NCI-H1417 (cell line): ENCODE results near the gene FGF1.
"Not testable (repeated sequence)": the region's sequence is repeated elsewhere in the genome, so short reads cannot be mapped to it uniquely, and the experiment has no call there.

ENCODE experiments used
- DNase-seq, 3 experiments: peaks; one replicate each; lab custom pipeline; 2025; lab: John Stamatoyannopoulos, UW

Gene FGF1

DNA sequence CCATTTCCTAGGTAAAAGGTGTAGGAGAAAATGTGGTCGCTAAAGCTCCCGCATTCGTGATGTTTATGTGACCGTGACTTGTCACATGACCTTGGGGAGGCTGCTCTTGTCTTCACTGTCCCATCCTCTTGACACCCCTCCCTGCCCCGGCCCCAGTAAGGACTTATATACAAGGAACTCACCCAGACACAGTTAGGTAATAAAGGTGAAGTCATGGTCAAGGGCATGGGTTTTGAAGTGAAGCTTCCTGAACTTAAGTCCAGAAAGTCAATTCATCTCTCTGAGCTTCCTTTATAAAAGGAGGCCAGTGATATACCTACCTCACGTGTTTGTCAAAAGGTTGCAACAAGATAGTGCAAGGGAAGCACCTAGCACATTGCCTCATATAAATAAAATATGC lies 17.6 kb downstream of the FGF1 start:
- DNase-seq, result no peak

DNA sequence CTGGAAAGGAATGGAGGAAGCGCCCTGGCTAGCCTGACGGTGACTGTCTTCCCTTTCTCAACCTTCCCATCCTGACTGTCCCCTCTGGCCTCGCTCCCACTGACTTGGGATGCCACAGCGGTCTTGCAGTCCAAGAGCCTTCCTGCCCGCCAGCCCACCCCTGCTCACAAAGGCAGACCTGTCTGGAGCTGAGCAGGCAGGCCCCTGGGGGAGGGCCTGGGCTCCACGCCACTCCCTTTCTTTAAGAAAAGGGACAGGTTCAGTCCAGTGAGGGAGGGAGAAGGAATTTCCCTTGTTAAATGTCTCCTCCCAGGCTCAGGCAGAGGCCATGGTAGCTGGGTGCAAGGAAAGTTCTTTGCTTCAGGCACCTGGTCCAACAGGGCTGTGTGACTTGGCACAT lies 18.1 kb downstream of the FGF1 start:
- DNase-seq, result no peak

DNA sequence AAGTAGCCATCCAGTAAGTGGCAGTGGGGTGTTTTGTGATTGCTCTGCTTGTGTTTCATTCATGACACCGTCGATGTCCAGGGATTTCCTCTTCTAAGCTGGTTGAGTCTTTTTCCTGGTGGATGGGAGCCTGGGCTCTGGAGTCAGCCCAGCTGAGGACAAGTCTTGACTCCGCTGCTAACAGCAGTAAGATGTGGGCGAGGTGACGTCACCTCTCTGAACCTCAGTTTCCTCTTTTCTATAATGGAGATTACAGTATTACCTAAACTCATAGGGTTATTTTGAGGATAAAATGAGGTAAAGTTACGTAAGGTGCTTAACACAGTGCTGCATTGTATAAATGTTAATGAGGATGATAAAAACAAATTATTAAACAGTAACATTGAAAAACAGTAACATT lies 21.3 kb downstream of the FGF1 start:
- DNase-seq, result no peak

DNA sequence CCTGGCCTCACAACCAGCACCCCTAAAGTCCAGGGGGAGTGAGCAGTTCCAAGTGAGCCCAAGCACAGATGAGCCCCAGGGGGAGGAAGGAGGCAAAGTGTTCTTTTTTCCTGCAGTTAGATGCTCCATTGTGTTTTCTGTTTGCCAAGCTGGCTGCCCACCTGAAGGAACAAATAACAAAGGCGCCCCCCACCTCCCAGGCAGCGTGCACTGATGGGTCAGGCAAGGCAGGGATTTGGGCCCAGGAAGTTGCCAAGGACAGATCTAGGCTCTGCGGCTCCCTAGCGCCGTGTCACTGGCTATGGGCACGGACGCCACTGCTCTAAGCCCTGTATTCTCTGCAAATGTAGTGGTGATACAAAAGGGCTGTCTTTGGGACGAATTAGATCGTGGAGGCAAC lies 21.8 kb downstream of the FGF1 start:
- DNase-seq, result no peak

DNA sequence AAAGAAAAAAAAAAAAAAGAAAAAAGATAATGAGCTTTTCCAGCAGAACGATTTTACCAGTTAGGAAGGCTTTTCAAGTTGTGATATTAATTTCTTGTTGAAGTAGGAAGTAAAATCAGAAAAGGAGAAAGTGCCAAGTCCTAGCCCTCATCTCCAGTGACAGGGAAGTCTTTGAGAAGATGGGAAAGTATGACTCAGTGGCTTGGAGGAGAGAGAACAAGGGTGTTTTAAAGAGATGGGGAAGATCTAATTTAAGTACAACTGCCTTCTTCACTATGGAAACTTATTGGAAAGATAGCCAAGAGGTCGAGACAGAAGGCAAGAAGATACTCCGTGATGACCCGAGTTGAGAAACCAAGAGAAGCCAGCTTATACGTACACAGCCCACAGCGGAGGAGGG lies 22.6 kb downstream of the FGF1 start:
- no peak for DNase-seq

DNA sequence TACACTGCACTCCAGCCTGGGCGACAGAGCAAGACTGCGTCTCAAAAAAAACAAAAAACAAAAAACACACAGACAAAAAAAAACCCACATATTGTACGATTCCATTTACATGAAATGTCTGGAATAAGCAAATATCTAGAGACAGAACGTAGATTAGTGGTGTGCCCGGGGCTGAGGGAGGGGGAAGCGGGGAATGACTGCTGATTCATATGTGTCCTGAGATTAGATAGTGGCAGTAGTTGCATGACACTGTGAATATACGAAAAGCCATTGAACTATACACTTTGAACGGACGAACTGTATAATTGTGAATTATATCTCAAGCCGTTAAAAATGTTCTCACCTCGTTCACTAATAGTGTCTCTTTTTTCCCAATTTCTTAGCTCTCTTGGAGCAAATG lies 23.9 kb downstream of the FGF1 start:
- no peak for DNase-seq

DNA sequence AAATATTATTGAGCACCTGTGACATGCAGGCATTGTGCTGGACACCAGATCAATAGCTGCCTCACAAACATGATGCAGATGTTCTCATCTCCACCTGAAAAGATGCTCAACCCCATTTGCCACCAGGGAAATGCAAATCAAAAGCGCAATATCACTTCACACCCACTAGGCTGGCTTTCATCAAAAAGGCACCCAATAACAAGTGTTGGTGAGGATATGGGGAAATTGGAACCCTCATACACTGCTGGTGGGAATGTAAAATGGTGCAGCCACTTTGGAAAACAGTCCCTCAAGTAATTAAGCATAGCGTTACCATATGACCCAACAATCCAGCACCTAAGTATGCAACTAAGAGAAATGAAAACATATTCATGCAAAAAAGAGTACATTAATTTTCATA lies 24.7 kb downstream of the FGF1 start:
- no peak for DNase-seq

DNA sequence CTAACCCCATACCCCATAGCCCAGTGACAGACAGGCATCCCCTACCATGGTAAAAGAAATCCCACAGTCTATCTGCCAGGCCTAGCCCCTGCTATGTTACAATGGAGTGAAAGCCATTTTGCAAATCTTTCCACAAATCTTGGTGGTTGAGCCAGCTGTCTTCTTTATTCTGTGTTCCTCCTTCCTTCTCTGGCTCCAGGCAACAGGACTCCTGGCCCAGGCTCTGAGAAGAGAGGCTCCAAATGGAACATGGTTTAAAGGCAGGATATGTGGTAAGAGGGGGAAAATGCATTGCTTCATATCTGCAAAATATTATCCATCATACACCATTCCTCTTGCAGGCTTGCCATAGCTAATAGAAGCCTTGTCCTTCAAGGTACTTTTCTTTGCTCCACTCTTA lies 25.2 kb downstream of the FGF1 start:
- DNase-seq, result no peak

DNA sequence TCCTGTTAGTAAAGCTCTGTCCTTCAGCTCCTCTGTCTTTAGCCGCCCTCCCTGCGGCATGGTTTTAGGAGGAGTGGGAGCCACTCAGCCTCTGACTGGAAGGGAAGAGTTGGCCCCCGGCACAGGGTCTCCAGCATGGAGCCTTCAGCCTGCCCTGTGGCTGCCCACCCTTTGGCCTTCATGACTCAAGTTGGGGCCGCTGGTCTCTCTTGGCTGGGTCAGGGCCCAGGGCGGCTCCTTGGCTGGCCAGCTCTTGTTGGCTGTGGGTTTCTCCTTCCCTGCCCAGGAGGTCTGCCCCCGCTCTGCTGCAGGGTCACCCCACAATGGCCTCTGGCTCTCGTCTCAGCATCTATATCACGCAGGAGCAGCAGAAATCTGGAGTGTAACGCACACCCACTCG lies 25.7 kb downstream of the FGF1 start:
- DNase-seq, result no peak

DNA sequence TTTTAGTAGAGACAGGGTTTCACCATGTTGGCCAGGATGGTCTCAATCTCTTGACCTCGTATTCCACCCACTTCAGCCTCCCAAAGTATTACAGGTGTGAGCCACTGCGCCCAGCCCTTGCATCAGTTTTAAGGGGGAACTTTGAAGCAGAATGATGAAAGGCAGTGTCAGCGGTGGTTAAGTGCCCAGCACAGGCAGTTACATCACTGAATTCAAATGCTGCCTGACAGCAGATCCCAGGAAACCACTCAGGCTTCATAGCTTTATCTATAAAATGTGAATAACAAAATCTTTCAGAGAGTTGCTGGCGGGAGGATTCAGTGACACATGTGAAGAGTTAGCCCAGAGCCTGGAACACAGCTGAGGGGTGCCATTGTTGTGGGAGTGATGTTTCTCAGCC lies 26.5 kb downstream of the FGF1 start:
- DNase-seq, result no peak

DNA sequence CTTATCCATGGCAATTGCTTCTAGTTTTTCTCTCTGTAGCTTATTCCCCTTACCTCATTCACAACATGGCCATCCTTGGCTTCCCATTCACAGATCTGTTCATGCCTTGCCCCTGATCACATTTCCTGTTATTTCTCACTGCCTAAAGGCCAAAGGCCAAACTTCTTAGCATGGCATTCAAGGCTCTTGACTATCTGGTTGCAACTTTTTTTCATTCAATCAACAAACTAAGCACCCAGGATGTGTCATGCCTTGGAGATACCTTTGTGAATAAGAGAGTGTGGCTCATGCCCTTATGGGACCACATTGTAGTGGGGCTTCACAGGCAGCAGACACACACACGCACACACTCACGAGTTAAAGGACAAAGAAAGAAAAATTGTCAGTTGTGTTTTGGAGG lies 27.6 kb downstream of the FGF1 start:
- DNase-seq, result no peak

DNA sequence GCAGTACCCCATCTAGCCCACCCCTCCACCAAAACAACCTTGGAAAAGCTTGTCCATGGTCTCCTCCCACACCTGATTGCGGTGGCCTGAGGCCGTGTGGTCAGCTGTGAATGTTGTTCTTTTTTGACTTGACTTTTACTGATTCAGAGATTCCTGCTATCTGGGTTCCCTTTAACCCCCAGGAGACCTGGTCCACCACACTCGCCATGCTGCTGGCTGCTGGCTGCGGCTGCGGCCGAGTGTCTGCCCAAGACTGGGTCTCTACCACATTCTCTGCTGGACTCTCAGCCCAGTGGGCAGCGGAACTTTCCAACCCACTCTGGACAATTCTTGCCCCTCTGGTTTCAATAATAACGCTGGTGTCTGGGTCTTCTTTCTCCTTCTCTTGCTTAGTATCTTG lies 28.4 kb downstream of the FGF1 start:
- no peak for DNase-seq

DNA sequence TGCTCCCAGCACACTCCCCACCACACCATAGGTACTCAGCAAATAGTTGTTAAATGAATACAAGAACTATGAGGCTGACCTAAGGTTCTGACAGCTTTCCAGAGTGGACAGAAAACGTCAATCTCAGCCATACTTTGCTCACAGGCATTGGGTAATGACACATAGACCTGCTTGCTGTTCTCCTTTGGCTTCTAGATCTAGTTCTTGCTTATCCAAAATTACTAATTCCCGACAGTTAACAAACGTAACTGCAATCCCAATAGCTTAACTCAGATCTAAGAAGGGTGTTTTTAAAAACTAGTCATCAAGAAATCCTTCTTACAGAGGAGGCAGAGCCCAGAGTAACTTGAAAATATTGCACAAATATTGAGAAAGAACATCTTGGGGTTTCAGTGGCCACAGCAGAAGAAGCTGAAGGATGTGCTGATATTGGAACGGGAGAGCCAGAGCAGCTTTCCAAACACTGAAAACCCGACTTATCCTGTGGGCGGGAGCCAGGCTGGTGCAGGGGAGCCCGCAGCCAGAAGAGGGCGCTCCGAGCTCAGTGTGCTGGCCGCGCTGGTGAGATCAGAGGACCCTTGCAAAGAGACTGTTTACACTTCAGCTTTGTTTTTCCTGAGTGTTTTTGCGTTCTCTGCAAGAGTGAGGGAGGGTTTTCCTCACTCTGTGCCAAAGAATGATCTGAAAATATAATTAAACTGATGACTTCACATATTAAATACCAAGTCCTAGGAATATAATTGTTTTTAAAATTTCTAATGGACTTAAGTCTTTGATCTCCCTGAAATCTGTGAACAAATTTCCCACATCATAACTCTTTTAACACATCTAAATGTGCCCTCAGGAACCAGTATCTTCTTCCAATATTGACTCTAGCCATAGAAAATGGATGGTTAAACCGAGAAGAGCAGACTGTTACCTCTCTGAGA lies 30.3 kb downstream of the FGF1 start:
- DNase-seq, result peak; percentile 44 to 77 (median 70)

DNA sequence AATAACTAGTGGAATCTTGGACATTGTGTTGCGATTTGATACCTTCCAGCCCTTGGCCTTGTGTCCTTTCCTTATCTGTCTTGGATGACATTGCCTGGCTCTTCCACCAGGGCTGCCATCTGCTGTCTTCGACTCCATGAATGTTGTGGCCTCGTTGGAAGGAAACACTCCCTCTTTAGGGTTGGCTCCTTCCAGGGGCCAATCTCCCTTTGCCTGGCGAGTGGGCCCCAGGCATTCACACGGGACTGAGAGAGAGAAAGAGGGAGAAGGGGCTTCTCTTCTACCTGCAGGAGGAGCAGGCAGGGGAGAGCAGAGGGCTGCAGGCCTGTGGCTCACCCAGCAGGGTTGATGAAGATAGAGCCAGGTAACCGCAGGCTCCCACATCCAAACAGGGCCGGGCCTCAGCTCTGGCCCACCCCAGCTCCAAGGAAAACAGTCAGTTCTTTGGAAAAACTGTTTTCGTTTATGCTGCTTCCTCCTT lies 31.3 kb downstream of the FGF1 start:
- DNase-seq, result no peak

DNA sequence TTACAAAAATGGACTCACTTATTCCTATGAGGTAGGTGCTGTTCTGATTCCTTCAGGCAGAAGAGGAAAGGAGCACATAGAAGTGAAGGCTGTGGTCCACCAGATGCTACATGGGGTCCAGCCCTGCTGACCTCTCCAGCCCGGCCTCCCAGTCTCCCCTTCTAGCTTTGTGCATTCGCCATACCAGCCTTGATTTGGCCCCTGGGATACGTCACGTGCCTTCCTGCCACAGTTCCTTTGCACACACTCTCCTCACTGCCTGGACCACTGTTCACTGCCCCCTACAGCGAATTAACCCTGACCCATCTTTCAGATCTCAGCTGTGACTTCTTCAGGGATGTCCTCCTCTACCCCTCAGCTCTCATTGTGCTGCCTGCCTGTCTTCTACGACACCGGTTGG lies 32.6 kb downstream of the FGF1 start:
- DNase-seq, result no peak

DNA sequence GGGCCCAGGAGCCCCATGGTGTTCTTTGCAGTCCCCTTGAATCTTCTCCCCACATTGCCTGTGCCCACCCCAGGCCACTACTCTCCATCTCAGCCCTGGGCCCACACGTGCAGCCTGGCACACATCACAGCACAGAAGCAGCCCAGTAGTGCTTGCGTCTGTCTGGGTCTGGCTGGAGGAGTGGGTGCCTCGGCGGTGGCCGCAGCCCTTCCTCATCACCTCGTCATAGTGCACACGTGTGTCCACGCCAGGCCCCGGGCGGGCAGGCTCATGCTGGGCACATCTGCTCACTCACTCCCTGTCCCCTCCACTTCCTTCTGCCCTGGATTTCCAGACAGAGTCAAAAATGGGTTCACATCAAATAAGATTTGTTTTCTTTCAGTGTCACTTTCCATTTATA lies 33.3 kb downstream of the FGF1 start:
- DNase-seq, result no peak

DNA sequence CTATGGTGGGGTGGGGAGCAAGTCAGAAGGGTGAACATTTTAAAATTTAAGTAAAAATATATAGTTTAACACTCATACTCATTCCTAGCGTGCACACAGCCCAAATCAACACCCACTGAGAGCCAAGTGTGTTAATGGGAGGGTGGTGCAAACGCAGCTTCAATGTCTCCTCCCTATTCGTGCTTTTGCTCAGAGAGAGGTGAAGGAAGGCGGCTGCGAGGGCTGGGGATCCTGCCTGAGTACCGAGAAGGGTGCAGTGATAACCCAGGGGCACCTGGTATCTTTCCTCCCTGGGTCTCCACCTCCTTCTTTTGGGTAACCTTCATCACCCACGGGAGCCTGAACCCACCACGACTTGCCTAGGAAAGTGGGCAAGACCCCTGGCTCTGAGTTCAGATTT lies 35.0 kb downstream of the FGF1 start:
- DNase-seq, result no peak

DNA sequence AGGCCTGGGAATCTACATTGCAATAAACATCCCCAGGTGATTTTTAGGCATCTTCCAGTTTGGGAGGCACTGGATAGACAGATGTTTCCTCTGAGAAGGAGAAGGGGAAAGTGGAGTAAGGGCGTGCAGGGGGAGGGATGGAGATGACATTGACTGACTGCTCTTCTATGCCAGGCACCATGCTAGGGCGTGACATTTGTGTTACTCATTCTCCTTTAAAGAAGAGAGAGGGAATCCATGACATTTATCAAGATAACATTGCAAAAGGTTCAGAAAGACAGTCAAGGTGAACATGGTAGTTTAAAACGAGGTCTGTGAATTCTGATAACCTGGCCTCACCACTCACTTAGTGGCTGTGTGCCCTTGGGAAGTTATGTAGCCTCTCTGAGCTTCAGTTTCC lies 35.8 kb downstream of the FGF1 start:
- no peak for DNase-seq

DNA sequence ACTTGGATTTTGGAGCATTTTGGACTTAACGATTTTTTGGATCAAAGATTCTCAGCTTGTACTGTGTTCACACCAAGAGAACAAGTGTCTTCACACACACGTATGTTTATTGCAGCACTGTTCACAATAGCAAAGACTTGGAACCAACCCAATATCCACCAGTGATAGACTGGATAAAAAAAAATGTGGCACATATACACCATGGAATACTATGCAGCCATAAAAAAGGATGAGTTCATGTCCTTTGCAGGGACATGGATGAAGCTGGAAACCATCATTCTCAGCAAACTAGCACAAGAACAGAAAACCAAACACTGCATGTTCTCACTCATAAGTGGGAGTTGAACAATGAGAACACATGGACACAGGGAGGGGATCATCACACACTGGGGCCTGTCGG lies 37.8 kb downstream of the FGF1 start:
- not testable (repeated sequence) for DNase-seq

DNA sequence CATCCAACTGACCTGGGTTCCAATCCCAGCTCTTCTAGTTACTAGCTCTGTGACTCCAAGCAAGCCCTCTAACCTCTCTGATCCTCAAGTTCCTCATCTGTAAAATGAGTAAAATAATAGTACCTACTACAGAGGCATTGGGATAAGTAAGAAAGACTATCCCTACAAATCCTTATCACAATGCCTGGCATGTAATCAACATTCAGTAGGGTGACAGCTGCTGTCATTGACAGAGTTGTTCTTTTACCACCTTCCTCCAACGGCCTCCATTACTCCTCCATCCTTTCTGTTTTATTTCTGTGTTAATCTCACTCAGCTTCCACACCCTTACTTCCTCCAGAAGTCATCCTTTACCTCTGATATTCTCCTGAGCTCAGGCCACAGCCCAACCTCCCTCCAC lies 40.4 kb downstream of the FGF1 start:
- no peak for DNase-seq

DNA sequence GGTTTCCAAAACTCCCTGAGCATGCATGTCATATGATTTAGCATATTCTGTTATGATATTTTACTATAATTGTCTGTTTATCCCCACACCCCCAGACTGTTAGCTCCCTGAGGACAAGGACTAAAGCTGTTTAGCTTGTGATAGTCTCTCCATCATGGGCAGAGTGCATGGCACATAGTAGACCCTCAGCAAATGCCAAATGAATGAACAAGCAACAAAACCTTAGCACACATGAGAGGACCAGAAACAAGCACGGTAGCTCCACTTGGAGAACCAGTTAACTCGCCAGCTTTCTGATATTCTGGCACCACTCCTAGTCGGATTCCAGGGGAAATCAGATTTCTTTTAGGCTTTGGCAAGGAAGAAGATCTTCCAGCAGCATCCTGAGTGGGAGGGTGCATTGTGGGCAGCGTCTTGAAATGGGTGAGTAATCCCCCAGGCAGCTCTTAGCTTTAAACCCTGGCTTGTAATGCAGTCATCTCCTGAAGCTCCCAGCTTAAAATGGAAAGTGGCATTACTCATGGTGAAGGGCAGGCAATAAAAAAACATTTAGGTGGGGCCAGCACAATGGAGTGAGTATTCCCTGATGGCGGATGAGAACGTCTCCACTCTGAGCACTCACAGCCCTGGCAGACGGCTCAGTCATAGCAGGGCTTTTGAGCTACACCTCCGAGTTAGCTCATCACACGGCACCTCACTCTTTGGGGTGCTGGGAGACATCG lies 41.1 kb downstream of the FGF1 start:
- DNase-seq, result peak in 1 of 3 experiments; percentile 76

DNA sequence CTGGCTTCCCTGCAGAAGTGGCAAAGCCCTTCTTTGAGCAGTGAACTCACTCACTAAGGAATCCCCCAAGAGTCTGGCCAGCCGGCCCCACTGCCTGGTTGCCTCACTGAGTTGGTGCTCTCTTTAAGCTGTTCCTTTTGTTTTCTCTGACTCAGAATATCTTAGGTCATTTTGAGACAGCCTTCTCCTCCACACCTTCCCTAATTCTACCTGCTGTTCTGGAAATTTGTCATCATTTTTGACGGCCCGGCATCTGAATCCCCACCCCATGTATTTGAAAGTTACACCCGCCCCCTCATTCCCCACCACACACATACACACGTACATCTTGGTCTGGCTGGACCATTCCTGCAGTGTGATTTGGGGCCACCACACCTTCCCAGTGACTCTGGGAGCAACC lies 41.8 kb downstream of the FGF1 start:
- DNase-seq, result no peak

DNA sequence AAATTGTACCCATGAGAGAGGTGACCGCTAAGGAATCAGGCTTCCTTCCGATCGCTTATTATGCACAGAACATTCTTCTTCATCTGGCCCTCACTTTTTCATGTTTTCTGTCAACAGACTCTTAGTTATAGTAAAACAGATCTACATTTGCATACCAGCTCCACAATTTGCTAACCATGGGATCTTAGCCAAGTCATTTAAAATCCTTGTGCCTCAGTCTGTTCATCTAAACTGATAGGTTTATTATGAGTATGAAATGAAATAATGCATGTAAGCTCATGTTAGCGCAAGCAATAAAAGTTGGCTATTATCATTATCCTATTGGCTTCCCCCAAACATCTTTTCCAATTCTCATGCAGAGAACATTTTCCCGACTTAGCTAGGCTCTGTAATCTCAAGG lies 42.3 kb downstream of the FGF1 start:
- DNase-seq, result no peak
